Measurements from ENCODE around the gene LIMS2.

LIMS2 gene

DNA sequence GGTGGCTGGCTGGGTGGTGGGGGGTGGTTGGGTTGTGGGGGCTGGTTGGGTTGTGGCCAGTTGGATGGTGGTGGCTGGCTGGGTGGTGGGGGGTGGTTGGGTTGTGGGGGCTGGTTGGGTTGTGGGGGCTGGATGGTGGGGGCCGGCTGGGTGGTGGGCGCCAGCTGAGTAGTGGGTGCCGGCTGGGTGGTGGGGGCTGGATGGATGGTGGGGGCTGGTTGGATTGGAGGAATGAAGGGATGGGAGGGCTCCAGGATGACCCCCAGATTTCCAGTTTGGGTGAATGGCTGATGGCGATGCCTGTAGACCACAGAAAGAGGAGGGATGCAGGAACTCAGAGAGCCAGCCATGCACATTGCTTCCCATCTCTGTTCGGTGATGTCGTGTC is 56.1 kb downstream of the LIMS2 start:
- no peak for DNase-seq

DNA sequence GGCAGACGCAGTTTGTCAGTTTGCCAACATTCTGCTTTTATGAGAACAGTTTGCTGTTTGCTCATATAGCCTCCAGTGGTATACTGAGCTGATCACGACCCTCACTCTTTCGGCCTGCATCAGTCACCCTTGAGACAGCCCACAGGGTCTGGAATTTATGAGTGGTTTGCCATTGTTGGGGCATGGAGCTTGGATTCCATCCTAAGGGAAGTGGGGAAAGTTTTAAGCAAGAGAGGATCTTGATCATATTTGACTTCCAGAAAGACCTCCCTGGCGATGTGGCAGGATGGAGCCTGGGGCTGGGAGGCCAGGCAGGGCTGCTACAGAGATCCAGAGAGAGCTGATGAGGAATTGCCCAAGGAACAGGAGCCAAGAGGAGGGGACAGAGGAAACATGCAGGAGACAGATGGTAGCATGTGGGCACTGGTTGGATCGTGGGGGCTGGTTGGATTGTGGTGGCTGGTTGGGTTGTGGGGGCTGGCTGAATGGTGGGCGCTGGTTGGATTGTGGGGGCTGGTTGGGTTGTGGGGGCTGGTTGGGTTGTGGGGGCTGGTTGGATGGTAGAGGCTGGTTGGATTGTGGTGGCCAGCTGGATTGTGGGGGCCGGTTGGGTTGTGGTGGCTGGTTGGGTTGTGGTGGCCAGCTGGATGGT is 56.7 kb downstream of the LIMS2 start:
- DNase-seq = no peak

DNA sequence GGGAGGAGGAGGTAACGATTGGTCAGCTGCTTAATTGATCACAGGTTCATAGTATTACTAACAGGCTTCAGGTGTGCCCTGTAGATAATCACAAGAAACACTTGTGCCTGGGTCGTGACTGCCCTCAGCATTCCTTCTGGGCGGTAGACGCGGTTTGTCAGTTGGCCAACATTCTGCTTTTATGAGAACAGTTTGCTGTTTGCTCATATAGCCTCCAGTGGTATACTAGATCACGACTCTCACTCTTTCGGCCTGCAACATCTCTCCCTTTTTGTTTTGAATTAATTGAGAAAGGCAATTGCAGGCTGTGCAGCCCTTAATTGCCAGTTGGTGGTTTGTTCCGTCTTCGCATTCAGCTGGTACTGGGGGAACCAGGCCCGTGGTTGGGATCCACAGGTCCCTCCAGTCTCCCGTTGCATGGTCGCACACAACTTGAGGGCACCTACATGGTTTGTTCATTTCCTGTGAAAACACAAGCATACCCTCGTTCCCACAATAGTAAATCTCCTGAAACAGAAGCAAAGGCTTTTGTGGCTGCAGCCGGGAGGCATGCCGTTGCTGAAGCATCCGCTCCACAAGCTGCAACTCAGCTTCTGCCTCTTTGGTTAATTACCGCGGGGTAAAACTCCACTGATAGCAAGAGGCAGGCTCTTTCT is 59.7 kb downstream of the LIMS2 start:
- DNase-seq = no peak

DNA sequence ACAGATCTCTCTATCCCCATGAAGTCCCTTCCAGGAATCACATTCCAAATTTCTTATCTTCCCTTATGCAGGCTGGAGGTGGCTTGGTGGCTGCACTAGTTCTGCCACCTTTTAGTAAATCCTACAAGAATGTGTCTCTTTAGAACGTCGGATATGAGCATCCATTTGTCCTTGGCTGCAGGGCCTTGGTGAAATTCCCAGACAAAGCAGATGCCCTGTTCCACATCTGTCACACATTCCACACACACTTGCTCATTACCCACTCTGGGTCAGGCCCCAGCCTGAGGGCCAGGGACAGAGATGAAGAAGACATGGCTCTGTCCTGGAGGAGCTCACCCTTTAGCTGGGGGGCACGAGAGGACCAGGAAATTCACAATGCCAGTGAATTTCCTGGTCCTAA is 60.6 kb downstream of the LIMS2 start:
- no peak for DNase-seq

DNA sequence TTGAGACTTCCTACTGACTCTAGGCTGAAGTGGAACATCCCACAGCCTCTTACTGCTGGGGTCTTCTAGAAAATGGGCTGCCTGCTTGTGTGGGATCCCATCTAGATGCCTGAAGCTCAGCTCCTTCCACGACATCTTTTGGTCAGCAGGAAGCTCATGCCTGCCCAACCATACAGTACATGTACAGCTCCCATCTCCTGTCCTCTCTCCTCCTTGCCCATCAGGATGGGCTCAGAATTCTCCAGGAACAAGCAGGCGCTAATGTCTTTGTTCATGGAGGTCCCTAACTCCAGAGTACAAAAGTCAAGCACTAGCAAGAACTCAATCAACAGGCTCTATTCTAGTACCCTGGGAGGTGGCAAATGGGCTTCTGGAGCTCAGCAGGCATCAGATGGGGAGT is 61.1 kb downstream of the LIMS2 start:
- no peak for DNase-seq

DNA sequence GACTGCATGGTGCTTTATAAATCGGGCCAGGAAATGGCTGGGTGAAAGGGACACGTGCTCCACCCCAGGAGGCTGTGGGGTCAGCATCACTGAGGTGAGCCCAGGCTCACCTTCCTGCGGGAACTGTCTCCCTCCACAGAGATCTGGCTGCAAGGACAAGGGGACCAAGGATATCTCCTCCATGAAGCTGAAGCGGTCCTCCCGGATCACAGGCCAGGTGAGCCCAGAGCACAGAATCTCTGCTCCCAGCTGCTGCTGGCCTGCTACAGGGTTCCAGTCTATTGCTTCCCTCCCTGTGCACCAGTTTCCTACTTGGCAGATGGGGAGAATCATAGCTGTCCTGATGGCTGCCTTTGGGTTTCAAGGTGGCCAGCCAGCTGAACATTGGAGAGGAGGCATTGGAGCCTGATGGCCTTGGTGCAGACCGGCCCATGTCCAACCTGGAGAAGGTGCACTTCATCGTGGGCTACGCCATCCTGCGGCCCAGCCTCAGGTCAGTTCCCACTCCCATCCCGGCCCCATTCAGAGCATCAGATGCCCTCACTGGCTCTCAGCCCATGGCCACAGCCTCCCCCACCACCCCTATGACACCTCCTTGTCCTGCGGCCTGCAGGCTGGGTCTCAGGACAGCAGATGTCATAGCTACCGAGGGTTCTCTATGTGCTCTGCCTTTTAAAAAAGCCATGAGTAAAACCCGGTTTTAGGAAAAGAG is 63.1 kb downstream of the LIMS2 start:
- no peak for DNase-seq

DNA sequence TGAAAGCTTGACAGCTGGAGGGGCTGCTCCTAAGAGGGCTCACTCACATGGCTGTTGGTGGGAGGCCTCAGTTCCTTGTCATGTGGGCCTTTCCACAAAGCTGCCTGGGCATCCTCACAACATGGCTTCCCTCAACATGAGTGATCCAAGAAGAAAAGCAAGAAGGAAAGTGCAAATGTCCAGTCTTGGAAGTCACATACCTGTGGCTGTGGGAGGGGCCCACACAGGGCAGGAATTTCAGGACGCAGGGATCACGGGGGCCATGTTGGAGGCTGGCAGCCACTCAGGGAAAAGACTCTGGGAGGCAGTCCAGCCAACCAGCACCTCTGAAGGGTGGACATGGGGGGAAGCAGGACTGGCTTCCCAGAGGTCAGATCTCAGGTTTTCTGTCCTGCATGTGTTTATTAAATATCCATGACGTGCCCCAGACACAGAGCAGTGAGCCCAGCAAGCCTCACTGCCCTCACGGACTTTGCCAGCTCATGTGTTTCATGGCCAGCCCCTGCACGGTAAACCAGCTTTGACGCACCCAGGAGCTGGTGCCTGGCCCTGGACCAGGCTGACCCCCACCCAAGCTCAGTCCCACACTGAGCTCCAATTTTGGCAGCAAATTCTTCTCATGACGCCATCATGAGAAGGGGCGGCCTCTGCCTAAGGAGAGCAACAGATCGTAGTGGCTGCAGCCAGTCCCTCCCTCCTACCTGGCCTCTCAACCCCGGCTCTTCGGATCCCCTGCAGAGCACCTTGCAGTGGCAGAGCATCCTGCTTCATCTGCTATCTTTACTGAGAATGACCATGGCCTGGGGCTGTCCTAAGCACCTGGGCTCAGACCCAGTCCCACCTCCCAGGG is 64.0 kb downstream of the LIMS2 start:
- DNase-seq = no peak

DNA sequence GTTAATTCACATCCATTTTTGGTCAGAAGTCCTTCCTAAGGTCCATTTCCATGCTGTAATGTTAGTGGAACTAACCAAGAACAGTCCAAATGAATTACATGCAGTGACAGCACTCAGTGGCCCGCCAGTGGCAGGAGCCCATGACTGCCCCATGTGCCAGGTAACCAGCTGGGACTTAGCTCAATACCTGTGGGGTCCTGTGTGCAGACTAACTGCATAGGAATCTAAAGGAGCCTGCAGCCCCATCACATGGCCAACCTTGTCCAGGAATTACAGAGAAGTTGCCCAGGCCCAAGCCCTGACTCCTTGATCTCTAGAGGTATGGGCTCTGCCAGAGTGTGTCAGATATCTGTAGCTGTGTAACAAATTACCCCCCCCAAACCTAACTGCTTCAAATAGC is 64.8 kb downstream of the LIMS2 start:
- DNase-seq = no peak

DNA sequence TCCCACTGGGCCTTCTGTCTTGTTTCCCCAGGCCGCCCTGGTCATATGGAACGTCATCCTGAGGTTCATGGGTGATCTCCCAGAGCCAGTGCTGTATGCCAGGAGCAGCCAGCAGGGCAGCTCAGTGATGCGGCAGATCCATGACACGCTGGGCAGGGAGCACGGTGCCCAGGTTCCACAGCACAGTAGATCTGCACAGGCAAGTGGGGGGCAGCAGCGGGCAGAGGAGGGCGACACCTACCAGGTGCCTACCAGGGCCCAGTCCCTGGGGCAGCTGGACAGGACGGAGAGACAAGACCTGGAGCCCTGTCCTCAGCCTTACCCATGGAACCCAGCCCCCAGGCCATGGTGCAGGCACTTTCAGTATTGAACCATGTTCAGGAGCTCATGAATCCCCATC is 65.5 kb downstream of the LIMS2 start:
- DNase-seq = no peak

DNA sequence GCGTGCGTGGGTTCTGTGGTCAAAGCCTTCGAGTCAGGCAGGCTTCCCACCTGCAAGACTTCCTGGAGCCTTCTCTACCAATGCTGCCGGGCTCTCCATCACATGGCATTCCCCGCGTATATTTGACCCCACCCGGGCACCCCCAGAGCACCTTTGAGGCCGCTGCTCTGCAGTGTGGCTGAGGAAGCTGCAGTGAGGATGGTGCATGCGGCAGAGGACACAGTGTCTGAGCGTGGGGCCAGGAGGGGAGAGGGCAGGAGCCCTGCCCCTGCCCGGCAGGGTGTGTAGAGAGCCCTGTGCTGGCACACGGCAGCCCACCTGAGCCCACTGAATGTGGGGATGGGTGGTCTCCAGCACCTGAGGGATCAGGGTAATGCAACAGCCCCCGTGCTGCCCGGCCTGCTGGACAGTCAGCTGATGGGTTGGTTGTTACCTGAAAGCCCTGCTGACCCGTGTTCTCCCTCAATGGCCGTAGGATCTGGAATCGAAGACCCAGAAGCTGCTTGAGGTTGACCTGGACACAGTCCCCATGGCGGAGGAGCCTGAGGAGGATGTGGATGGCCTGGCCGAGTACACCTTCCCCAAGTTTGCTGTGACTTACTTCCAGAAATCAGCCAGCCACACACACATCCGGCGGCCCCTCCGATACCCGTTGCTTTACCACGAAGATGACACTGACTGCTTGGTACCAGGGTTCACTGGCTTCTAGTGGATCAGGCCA is 66.1 kb downstream of the LIMS2 start:
- DNase-seq = no peak

DNA sequence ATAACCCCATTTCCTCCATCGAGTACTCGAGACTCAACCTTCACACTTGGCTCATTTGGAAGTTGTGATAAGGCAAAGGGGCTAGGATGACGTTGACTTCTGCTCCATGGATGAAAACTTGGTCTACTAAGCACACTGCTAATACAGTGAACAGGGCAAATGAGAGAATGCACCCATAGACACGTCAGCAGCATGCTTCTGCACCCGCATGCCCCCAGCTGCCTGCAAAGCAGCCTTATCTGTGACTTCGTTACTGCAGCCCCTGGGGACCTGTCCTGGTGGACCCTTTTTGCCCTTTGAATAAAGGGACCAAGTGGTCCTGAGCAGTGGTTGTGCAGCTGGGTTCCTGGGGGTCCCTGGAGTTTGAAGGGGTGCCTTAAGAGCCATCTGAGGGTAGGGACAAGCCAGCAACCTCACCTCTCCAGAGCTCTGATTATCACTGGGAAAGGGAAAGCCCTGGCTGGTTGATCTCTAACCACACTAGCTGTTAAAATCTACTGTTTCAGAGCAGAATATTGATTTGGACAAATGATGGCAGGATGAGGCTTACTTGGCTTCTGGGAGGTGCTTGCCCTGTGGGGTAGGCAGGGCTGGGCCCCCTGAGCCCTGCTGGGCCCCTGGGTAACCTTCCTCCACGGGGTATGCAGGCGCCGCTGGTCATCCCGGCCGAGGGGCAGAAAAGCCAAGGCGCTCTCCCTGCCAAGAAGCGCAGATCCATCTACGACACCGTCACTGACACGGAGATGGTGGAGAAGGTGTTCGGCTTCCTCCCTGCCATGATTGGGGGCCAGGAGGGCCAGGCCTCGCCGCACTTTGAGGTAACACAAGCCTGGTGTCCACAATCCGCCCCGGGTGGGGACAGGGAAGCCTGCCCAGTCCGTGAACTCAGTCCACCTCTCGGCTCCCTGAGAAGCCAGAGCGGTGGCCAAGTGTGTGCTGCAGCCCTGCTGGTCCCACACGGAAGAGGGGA is 67.0 kb downstream of the LIMS2 start:
- DNase-seq = no peak

DNA sequence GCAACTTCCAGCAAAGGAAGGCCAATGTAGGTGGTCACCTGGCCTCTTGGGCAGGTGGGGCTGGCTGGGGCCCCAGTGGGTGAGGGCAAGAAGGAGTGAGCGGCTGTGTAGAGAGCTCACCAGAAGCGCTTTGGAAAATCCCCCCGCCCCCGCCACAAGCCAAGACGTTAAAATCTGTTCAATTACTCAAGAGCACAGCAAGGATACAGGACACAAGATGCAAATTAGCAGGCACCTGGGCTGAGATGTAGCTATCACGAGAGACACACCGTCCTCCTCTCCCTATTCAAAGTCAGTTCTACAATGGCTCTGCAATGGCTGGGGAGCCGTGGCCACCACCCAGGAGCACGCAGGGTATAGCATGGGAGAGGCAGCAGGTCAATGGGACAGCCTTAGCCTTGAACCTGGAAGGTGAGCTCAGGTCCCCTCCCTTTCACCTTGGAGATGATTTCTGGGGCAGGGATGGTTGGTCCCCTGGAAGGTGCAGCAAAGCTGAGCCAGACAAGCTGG is 67.9 kb downstream of the LIMS2 start:
- no peak for DNase-seq

DNA sequence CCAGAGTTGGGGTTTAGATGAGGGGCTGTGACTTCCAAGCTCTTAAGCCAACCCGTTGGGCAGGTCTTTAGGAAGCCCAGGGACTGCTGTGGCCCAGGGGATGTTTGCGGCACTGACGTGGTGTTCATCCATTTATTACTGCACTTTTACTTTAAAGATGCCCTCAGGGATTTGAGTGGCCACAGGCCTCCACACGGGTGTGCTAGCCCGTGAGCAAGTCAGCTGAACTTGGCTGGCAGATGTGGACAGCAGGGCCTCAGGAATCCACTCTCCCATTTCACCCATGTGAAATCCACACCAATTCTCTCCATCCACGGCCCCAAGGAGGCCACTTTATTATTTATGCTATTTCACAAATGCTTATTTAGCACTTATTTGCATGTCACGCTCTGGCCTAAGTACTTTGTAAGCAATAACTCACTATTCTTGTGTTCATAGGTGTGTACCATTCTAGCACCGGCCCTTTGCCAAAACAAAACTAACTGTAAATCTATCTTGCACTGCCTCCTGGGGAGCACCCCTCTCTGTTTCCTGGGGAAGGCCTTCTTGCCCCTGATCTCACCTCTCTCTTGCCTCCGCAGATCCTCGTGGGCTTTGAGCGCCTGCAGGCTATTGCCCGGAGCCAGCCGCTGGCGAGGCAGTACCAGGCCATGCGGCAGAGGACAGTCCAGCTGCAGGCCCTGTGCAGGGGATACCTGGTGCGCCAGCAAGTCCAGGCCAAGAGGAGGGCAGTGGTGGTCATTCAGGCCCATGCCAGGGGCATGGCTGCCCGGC is 68.5 kb downstream of the LIMS2 start:
- DNase-seq = no peak

DNA sequence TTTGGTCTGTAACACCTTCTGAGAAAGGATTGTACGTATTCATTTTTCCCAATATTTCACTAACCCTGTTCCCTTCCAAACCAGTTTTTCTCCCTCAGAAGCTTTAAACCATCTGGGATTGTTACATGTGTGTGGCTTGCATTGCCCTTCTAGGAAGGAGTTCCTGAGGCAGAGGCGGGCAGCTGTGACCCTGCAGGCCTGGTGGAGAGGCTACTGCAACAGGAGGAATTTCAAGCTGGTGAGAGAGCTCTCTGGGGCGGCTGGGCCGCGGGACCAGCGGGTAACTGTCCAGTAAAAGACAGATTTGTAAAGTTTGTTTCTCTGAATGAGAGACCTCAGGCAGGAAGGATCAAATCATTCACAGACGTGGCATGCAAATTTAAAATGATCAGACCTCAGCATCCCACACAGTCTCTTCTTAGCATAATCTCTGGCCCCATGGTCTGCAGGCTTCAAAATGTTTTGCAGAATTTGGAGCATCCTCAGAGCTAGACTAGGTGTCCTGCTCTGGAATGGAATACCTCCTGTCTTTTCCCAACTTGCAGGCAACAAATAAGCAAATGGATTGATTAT is 69.6 kb downstream of the LIMS2 start:
- no peak for DNase-seq

DNA sequence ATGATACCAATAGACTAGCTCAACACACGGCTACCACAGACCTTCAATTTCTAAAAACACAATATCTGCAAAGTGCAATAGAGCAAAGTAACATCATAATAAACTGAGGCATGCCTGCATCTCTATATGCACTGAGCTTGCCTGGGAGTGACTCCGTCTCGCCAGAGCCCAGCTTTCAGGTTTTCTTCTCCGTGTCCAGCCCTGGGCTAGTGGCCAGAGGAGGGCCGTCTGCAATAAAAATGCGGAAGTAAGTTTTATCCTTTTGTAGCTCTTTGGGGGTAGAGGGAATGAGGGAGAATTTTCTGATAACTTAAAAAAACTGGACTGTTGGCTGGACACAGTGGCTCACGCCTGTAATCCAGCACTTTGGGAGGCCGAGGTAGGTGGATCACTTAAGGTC is 70.3 kb downstream of the LIMS2 start:
- DNase-seq = no peak

DNA sequence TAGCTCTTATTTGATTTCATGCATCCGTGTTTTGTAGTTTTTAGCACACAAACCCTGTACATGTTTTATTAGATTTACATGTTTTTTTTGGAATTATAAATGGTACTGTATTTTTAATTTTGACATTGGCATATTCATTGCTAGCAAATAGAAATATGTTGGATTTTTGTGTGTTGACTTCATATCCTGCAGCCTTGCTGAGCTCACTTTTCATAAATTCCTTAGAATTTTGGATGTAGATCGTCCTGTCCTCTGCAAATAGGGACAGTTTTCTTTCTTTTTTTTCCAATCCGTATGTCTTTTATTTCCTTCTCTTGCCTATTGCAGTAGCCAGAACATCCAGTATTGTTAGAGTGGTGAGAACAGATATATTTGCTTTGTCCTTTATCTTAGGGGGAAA is 76.1 kb downstream of the LIMS2 start:
- DNase-seq = no peak

DNA sequence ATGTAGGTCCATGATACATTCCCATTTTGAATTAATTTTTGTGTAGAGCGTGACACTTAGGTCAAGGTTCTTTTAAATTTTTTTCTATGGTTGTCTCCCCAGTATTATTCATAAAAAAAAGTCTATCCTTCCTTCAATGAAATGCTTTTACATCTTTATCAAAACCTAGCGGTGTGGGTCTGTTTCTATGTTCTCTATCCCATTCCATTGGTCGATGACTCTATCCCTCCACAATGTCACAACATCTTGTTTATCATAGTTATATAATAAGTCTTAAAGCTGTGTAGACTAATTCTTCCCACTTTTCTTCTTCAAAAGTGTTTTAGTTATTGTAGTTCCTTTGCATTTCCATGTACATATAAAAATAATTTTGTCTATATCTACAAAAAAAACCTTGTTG is 76.6 kb downstream of the LIMS2 start:
- DNase-seq = no peak

DNA sequence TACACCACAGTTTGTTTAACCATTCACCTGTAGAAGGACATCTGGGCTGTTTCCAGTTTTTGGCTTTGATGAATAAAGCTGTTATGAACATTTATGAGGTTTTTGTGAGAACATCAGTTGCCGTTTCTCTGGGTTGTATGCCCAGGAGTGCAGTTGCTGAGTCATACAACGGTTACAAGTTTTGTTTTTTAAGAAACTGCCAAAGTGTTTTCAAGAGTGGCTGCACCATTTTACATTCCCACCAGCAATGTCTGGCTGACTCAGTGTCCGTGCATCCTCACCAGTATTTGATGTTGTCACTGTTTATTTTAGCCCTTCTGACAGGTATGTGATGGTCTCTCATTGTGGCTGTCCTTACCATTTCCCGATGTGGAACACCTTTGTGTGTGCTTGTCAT is 77.3 kb downstream of the LIMS2 start:
- no peak for DNase-seq

DNA sequence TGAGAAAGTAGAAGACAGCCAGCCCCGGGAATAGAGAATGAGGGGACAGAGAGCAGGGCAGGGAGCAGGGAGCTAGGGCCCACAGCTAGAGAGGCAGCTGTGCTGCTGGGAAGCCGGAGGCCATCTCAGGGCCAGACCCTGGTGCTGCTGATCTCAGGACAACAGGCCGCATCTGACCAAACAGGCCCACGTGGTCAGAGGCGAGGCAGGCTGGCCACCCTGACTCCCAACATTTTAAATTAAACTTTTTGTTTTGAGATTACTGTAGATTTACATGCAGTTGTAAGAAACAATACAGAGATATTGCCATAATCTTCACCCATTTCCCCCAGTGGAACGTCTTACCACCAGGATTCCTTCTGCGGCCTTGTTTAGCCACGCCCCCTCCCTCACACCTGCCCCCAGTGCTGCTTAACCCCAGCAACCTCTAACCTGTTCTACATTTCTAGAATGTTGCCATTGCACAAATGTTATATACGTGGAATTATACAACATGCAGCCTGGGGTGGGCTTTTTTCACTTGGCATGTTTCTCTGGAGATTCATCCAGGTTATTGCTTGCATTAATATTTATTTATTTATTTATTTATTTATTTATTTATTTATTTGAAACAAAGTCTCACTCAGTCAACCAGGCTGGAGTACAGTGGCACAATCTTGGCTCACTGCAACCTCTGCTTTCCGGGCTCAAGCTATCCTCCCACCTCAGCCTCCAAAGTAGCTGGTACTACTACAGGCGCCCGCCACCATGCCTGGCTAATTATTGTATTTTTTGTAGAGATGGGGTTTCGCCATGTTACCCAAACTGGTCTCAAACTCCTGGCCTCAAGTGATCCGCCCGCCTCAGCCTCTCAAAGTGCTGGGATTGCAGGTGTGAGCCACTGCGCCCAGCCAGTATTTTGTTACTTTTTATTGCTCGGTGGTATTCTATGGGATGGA is 78.0 kb downstream of the LIMS2 start:
- no peak for DNase-seq

Data from GOT3 (cell line).